IPS-NIHi7 (cell line): ENCODE data around the gene TRPM4.
"Not testable (repeated sequence)": the region's sequence is repeated elsewhere in the genome, so short reads cannot be mapped to it uniquely, and the experiment has no call there.

Experiments used
- DNase-seq: peaks from one replicate; pipeline ENCODE4 v3.0.0; 2012; ENCODE audit warnings: mixed read lengths; ENCODE audit errors: extremely low spot score

Gene TRPM4

DNA sequence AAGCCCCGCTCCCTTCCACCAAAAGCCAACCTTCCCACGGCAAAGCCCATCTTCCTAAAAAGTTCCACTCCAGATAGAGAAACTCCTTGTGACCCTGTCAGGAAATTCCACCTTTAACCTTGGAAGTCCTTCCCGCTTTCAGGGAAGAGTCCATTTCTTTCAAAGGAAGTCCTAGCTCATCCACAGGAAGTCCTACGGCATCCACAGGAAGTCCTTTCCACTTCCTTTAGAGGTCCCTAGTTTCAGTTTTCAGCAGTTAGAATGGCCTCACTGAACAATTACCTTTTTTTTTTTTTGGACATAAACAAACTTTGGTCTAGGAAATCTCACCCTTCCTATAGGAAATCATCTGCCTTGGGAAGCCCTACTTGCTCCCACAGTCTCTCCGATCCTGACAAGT lies 31.7 kb downstream of the TRPM4 start:
- DNase-seq, result no peak

DNA sequence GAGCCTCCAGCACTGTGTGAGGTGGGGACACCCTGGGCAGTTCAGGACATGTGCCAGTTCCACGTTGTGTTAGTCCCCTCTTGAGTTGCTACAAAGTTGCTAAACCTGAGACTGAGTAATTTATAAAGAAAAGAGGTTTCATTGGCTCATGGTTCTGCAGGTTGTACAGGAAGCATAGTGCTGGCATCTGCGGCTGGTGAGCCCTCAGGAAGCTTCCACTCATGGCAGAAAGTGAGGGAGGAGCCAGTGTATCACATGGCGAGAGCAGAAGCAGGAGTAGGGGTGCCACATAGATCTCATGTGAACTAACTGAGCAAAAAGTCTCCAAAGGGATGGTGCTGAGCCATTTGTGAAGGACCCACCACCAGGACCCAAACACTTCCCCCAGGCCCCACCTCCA lies 33.2 kb downstream of the TRPM4 start:
- no peak for DNase-seq

DNA sequence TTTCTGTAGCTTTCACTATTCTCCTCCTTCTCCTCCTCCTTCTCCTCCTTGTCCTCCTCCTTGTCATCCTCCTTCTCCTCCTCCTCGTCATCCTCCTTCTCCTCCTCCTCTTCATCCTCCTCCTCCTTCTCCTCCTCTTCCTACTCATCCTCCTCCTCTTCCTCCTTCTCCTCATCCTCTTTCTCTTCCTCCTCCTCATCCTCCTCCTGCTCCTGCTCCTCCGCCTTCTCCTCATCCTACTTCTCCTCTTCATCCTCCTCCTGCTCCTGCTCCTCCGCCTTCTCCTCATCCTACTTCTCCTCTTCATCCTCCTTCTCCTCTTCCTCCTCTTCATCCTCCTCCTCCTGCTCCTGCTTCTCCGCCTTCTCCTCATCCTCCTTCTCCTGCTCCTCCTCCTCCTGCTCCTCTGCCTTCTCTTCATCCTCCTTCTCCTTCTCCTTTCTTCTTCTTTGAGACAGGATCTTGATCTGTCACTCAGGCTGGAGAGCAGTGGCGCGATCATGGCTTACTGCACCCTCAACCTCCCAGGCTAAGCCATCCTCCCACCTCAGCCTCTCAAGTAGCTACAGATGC lies 36.3 kb downstream of the TRPM4 start:
- no peak for DNase-seq

DNA sequence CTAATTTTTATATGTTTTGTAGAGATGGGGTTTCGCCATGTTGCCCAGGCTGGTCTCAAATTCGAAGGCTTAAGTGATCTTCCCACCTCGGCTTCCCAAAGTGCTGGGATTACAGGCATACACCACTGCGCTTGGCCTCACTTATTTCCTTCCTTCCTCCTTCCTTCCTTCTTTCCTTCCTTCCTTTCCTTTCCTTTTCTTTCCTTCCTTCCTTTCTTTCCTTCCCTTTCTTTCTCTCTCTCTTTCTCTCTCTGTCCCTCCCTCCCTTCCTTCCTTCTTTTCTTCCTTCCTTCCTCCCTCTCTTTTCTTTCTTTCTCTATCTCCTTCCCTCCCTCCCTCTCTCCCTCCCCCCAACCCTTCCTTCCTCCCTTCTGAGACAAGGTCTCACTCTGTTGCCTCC lies 36.8 kb downstream of the TRPM4 start:
- no peak for DNase-seq

- no peak for DNase-seq
Observed at GRCh38 chr19:49196527-49197240, 39.1 kb downstream of the TRPM4 start.

DNA sequence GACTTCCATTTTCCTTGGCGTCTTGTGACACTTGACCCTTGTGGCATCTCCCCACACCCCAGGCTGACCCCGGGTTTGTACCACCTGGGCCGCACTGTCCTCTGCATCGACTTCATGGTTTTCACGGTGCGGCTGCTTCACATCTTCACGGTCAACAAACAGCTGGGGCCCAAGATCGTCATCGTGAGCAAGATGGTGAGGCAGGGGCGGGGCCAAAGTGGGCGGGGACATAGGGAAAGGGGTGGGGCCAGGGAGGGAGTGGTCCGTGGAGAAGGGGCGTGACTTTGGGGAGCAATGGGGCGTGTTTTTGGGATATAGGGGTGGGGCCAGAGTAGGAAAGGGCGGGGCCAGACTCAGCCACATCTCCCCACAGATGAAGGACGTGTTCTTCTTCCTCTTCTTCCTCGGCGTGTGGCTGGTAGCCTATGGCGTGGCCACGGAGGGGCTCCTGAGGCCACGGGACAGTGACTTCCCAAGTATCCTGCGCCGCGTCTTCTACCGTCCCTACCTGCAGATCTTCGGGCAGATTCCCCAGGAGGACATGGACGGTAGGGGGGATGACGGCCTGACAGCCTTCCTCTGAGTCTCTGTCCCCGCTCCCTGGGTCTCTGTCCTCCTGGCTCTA lies 42.8 kb downstream of the TRPM4 start:
- DNase-seq, result peak; percentile 52

DNA sequence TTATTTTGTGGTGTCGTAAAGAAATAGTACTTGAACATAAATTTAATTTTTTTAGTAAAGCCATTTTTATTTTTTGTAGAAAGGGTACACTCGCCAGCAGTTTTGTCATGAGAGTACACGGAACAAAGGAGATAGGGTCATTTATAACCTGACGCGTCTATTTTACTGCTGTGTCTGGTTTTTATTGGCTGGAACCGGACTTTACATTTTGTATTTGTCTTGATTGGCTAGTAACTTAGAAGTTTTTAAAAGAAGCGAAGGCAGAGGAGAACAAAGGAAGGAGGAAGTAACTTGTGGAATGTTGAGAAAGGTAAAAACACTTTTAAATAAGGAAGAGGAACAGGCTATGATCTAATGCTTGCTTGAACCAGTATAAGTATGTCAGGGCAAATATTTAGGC lies 43.5 kb downstream of the TRPM4 start:
- no peak for DNase-seq

GRCh38 chr19:49205114-49205513 lies 47.5 kb downstream of the TRPM4 start:
- no peak for DNase-seq

DNA sequence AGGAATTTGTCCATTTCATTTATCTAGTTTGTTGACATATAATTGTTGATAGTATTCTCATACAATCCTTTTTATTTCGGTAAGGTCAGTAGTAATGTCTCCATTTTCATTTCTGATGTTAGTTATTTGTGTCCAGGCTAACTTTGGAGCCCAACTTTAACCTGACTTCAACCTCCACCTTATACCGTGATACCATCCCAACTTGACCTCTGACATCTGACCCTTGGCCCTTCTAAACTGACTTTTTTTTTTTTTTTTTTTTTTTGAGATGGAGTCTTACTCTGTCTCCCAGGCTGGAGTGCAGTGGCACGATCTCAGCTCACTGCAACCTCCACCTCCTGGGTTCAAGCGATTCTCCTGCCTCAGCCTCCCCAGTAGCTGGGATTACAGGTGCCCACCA lies 51.9 kb downstream of the TRPM4 start:
- not testable (repeated sequence) for DNase-seq

DNA sequence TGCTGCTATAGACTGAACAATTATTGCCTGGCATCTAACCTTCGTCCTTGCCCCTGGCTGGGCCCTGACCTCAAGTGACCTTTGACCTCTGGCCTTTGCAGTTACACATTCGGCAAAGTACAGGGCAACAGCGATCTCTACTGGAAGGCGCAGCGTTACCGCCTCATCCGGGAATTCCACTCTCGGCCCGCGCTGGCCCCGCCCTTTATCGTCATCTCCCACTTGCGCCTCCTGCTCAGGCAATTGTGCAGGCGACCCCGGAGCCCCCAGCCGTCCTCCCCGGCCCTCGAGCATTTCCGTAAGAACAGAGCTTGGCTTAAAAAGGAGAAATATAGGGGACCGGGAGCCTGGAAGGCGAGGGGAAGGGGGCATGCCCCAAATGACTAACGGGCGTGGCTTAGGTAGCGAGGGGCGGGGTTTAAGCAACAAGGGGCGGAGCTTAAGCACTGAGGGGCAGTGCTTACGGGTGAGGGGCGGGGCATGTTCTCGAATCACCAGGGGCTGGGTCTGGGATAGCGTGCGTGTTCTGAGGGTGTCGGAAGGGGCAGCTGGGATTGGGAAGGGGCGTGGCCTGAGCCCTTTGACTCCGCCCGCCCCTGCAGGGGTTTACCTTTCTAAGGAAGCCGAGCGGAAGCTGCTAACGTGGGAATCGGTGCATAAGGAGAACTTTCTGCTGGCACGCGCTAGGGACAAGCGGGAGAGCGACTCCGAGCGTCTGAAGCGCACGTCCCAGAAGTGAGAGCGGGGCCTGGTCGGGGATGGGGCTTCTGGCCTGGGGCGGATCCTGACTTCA lies 52.7 kb downstream of the TRPM4 start:
- DNase-seq, result peak; percentile 97

GRCh38 chr19:49210901-49211451 lies 53.4 kb downstream of the TRPM4 start:
- peak; percentile 48 for DNase-seq

GRCh38 chr19:49212016-49212701 lies 54.6 kb downstream of the TRPM4 start:
- DNase-seq, result no peak

DNA sequence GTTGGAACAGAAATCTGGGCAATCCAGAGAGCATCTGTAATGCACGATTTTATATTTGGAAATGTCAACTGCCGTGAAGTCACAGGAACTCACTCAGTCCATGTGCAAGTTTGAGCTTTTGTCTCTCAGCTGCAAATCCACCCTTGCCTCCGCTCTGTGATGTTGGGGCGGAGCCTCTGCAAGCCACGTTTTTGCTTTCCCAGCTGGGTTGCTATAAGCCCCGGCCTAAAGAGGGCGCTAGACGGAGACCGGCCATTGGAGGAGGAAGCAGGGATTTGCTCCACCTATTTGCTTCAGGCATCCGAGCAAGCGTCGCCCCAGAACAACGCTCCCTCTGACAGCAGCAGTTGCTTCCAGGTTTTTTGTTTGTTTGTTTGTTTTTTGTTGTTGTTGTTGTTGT lies 56.2 kb downstream of the TRPM4 start:
- DNase-seq, result peak; percentile 50

DNA sequence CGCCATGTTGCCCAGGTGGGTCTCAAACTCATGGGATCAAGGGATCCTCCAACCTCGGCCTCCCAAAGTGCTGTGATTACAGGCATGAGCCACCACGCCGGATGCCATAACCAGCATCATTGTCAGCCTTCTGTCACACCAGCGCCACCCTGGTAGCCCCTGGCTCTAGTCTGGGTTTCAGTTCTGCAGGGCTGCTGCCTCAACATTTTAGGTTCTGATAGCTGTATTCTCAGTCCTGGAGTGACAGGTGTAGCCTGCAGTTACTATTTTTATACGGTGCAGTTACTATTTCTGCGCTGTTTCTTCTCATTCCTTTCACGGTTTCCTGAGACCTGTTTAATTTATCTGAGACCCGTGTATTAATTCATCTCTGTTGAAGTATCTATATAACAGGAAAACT lies 57.1 kb downstream of the TRPM4 start:
- DNase-seq, result no peak

GRCh38 chr19:49216071-49216470 lies 58.5 kb downstream of the TRPM4 start:
- no peak for DNase-seq

- no peak for DNase-seq
Observed at GRCh38 chr19:49217382-49217781, 59.8 kb downstream of the TRPM4 start.

GRCh38 chr19:49222011-49222410 lies 64.4 kb downstream of the TRPM4 start:
- DNase-seq, result no peak

DNA sequence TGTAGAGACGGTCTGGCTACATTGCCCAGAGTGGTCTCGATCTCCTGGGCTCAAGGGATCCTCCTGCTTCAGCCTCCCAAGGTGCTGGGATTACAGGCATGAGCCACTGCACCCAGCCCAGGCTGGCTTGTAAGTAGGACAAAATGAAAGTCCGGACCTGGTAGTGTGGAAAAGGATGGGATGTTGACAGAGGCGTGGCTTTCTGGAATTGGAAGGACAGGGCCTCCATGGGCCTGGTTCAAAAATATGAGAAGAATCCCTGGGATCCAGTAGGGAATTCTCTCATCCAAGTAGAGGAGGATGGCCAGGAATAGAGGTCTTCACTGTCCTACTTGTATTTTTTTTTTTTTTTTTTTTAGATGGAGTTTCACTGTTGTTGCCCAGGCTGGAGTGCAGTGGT lies 64.9 kb downstream of the TRPM4 start:
- no peak for DNase-seq

GRCh38 chr19:49223472-49223871 lies 65.9 kb downstream of the TRPM4 start:
- DNase-seq, result no peak

DNA sequence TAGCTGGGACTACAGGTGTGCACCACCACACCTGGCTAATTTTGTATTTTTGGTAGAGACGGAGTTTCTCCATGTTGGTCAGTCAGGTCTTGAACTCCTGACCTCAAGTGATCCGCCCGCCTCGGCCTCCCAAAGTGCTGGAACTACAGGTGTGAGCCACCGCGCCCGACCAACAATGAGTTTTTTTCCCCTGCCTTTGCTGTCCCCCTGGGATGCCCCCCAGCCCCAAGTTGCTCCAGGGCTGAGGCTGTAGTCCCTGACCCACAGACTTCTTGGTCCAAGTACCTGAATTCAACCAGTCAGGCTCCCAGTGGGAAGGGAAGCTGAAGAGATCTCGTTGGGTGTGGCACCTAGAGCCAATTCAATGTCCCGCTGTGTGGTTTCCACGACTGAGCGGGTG lies 66.8 kb downstream of the TRPM4 start:
- DNase-seq, result not testable (repeated sequence)

GRCh38 chr19:49224879-49225278 lies 67.3 kb downstream of the TRPM4 start:
- DNase-seq, result peak; percentile 82

DNA sequence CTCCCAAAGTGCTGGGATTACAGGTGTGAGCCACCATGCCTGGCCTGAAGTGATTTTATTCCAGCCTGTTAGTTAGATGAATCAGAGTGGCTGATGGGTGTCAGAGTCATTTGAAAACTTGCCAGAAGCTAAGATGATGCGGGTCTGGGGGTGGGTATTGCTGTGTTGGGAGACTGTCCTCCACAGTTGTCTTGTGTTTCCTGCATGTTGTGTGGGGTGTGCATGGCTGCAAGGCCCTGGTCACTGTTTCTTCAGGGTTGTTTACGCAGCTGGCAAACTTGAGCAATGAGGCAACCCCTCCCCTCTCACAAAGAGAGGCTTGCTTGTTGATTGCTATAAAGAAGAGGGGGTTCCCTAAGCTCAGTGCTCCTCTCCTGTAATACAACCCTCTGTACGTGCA lies 71.8 kb downstream of the TRPM4 start:
- DNase-seq, result no peak
